NCI-H82 (cell line): Measurements from ENCODE around the gene CAMK2N2.

ENCODE experiments used
- DNase-seq: peaks from one replicate; lab custom pipeline; 2025; lab: John Stamatoyannopoulos, UW

Gene CAMK2N2

DNA sequence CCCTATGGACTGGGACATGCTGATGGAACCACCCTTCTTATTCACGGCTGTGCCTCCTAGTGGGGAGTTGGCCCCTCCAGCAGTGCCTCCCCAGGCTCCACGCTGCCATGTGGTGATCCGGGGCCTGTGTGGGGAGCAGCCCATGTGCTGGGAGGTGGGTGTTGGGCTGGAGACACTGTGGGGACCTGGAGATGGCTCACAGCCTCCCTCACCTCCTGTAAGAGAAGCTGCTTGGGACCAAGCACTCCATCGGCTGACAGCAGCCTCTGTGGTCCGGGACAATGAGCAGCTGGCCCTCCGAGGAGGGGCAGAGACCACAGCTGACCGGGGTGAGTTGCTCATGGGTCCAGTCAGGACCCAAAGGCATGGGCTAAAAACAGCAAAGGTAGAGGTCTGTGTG, 21.6 kb downstream of the CAMK2N2 start:
- DNase-seq, result no peak

DNA sequence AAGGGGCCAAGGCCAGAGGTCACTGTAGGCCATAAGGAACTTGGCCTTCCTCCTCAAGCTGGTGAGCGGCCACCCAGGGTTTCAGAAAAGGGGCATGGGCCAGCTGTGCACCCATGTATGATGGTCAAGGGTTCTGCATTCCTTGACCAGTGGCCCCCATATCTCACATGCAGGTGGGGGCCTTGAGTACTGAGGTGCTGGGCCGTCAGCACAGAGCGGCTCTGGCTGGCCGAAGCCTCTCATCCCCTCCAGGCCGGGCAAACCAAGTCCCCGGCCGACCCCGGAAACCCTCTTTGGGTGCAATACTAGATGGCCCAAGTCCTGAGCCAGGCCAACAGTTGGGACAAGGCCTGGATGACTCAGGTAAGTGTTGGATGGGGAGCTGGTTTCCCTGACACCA, 22.1 kb downstream of the CAMK2N2 start:
- no peak for DNase-seq

DNA sequence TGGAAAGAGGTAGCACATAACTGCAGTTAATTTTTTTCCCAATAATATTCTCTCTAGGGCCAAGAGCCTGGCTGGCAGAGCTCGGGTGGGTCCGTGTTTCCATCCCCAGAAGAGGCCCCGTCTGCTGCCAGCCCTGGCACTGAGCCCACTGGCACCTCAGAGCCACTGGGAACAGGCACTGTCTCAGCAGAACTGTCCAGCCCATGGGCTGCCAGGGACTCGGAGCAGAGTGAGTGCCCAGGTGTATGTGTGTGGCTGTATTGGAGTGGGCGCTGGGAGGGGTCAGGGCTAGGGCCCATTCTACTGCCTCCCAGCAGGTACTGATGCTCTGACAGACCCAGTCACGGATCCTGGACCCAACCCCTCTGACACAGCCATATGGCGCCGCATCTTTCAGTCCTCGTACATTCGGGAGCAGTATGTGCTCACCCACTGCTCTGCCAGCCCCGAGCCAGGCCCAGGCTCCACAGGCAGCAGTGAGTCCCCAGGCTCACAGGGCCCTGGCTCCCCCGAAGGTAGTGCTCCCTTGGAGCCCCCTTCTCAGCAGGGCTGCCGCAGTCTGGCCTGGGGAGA, 23.0 kb downstream of the CAMK2N2 start:
- no peak for DNase-seq

DNA sequence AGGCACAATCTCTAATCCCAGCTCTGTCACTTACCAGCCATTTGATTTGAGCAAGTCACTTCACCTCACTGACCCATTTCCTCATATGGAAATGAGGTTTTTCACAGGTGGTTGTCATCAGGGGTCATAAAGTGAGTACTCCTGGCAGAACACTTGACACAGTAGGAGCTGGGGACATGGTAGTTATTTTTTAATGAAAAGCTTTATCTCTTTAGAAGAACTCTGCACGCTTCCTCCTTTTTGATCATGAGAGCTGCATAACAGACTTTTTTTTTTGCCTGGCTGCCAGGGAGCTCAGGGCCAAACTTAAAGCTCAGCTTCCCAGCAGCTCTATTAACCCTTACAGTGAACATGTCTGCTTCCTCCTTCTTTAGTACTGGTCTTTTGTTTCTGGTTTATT, 23.5 kb downstream of the CAMK2N2 start:
- DNase-seq, result no peak

DNA sequence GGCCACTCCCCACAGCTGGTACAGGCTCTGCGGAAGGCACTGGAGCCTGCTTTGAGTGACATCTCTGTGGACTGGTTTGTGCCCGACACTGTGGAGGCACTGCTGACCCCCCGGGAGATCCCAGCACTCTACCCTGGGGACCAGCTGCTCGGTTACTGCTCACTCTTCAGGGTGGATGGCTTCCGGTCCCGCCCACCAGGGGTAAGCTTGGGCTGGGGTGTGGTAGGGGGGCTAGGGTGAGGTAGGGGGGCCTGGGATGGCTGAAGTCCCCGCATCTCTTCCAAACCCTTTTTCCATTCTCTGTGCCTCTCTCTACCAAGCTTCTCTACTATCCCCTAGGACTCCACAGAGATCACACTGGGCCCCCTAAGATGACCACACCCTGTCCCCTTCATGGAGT, 24.1 kb downstream of the CAMK2N2 start:
- no peak for DNase-seq

DNA sequence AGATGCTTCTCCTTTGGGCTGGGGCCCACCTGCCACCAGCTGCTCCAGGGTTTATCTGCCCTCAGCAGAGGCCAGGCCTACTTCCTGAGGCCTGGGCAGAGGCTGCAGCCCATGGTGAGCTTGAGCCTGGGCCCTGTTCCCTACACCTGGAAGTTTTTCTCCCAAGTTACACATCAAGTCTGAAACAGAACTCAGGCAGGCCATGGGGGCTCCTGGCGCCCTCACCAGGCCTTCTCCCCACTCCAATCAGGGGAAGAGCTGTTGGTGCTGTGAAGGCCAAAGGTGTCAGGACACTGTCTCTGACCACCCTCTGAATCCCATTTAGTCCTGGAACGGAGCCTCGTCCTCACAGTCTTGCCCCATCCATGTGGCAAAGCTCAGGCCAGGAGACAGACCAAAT, 24.7 kb downstream of the CAMK2N2 start:
- DNase-seq, result no peak

DNA sequence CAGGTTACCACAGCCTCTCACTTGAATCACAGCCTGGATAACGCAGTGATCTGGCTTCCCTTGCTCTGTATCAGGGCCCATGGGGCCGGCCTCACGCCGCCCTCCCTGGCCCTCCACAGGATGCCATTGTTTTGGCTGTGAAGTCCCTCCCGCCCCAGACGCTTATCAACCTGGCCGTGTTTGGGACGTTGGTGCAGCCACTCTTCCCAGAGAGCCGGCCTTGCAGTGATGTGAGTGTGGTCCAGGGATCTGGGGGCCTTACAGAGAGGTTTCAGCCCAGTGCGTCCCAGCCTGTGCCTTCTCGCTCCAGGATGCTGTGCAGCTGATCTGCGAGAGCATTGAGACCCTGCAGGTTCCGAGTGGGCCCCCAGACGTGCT, 25.3 kb downstream of the CAMK2N2 start:
- DNase-seq, result no peak

DNA sequence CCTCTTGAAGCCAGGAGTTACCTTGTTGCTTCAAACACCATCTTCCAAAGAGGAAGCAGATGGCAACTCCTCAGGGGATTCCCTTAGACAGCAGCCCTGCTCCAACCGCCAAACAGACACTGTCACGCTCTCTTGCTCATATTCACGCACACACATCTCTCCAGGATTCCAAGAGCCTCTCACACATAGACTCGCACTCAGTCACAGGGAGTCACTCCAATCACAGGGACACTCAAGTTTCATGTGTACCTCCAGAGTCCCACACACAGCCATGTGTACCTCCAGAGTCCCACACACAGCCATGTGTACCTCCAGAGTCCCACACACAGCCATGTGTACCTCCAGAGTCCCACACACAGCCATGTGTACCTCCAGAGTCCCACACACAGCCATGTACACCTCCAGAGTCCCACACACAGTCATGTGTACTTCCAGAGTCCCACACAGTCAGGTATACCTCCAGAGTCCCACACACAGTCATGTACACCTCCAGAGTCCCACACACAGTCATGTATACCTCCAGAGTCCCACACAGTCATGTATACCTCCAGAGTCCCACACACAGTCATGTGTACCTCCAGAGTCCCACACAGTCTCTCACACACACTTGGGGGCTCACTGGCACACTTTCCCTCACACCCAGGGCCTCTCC, 25.8 kb downstream of the CAMK2N2 start:
- DNase-seq, result peak; percentile 87

DNA sequence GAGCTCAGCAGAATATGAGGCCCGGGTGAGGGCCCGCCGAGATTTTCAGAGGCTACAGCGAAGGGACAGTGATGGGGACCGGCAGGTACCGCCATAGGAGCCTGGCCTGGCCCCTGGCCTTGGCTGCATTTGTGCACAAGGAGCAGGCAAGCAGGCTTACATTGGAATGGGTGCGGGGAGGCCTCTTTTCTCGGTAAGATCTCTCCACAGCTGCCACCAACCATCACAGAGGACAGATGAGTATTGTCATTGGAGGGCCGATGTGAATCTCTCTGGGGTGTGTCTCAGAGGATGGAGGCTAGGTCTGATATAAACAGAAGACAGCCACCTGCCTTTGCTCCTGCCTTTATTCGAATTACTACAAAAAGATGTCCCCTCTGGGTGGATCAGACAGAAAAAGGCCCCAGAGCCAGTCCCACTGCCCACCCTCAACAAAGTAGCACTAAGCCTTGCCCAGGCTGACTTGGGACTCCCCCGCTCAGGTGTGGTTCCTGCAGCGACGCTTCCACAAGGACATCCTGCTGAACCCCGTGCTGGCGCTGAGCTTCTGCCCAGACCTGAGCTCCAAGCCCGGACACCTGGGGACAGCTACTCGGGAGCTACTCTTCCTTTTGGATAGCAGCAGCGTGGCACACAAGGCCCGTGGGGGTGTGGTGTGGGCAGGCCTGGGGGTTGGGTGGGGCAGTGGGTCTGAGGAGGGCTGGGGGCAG, 26.5 kb downstream of the CAMK2N2 start:
- no peak for DNase-seq

DNA sequence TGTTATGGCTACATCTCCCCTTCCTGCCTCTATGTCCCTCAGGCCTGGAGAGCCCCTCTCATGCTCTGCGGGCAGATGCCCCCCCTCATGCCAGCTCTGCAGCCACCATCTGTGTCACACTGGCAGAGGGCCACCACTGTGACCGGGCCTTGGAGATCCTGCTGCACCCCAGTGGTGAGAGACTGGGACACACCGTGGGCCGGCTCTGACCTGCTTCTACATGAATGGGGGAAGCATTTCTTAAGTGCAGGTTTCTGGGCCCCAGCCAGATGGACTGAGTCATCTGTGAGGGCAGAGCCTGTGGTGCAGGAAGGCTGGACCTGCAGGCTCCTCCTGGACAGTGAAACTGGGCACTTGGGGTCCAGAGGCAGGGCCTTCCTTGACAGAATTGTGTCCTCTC, 27.1 kb downstream of the CAMK2N2 start:
- DNase-seq, result no peak

DNA sequence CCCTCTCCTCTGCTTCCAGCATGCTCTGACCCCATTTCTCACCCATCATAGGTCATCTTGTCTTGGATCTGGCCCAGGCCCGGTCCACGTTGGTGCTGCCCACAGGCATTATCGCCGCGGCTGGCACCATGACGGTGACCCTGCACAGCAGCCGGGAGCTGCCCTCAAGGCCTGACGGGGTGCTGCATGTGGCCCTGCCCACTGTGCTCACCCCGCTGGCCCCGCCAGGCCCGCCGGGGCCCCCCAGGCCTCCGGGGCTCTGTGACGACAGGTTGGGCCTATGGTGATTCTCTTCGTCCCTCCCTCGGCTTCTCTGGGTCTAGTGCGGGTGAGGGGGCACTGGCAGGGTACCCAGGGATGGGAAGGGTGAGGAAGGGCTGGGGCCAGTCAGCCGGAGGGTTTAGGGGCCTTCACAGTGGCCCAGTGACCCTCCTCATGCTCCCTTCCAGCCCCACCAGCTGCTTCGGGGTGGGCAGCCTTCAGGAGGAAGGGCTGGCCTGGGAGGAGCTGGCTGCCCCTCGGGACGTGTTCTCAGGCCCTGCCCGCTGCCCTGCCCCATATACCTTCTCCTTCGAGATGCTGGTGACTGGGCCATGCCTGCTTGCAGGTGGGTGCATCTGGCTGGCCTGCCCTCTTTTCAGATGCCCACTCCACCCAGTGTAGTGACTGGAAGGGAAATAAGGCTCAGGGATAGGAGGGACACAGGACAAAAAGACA, 28.1 kb downstream of the CAMK2N2 start:
- no peak for DNase-seq

DNA sequence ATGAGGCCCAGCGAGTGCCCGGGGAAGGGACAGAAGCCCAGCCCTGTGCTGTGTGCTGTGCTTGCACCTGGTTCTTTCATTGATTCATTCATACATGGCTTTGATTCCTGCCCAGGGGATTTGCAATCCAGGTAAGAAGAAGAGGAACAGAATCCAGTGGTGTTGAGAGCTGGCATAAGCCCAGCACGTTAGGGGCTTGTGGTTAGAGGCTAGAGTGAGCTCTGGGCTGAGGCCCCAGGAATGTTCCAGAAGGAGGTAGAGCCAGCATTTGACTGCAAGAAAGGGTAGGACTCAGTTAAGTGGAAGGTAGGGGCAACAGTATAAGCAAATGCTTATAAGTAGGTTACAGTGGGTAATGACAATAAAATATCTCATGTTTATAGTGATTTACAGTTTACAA, 29.7 kb downstream of the CAMK2N2 start:
- no peak for DNase-seq

DNA sequence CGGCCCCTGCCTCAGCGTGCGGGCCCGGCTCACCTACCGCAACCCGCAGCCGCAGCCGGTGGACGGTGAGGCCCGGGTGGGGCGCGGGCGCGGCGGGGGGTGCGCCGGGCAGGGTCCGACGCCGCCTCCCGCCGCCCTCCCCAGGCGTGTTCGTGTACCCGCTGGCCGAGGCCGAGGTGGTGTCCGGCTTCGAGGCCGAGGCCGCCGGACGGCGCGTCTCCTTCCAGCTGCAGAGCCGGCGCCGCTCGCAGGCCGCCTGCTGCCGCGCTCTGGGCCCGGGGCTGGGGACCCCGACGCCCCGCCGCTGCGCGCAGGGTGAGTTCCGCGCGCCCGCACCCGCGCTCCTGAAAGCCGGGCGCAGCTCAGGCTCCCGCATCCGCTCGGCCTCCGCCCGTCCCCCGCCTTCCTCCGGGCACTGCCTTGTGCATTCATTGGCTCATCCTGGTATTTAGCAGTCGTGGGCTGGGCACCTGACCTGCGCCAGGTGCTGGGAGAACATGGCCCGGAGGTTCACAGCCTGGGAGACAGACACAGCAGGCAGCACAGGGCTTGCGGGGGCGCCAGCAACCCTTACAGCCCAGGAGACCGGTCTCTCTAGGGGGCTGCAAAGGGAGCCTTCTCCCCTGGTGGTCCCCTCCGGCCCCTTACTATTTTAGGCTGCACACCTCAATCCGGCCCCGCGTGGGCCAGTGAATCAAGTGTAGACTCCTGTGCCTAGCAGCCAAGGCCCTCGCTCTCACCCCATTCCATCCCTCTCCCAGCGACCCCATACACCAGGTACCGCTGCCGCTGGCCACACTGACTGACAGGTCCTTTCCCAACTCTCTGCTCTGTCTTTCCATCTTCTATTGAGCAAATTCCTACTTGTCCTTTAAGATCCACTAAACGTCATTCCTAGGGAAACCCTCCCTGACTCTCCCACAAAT, 30.5 kb downstream of the CAMK2N2 start:
- no peak for DNase-seq

DNA sequence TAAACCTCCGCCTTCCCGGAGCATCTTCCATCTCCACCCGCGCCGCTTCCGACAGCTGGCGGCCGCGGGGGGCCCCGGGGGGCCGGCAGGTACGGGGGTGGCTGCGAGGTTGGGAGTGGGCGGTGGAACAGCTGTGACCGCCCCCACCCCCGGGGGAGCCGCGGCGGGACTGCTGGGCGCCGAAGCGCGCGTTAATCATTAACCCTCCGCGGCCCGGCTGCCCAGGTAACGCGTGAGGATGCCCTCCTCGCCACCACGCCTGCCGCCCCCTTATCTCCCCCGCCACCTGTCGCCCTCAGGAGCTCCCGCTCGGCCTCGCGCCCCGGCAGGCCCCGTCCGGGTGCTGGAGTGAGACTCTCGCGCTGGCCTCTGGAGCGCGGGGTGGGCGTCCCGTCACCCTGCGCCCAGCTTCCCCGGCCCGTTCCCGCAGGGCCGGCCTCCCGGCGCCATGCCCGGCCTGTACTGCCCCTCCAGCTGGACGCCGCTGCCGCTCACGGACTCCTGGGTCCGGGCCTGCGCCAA, 31.2 kb downstream of the CAMK2N2 start:
- DNase-seq, result peak; percentile 53

DNA sequence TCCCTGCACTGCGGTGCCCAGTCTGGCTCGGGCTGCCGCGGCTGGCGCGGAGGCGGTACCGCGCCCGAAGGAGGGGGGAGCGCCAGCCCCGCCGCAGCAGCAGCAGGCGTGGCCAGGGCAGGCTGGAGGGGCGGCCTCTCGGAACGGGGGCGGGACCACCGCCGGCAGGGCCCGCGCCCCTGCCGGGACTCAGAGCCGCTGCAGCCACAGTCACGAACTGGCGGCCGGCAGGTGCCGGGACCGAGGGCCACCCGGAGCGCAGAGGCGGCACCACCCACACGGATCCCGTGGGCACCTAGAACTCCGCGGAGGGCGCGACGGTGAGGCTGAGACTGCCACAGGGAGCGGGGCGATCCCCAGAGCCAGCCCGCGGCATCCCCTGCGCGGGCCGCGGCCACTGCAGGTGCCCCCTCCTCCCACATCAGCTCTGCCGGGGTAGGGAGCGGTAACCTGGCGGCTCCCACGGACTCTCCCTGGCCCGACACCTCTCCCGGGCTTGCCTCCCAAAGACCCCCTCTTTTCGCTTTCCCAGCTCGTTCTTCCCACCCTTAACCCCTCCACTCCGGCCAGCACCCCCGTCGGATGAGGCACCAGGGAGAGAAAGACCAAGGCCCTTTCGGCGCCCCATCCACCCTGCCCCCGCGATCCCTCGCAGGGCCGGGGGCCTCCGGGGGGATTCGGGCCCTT, 31.8 kb downstream of the CAMK2N2 start, which contains the start of gene VWA5B2:
Gene VWA5B2 (plus strand): TSS at position 192 of the 687 bp plus-strand sequence. CDS start 944 bp downstream, outside the sequence.
- peak; percentile 92 for DNase-seq

DNA sequence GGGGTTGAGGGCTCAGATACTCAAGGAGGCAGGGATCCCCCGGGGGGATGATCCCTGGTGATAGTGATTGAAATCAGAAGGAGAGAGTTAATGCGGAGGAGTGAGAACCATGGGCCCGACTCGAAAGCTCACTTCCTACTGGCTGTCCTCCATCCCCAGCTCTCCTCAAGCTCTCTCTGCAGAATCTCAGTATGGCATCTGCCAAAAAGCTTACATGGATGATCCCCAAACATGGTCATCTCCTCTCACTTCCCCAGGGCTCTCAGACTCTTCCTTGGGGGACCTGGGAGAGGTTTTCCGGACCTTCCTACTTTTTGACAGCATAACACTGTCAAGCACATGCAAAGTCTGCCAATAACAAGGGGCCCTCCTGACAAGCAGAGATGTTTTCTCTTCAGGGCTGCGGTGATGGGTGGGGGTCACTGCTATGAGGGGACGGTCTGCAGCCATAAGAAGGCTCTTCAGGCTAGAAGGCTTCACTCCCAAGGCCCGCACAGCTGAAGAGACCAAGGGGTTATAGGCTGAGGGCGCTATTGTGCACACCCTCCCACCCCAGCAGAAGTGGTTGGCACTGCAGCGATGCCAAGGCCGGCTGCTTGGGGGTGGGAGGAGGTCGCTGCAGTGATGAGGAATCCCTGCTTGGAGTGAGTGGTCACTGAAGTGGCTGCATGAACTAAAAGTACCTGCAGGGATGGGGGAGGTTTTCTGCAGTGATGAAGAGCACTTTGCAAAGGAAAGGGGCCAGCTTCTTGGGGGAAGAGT, 32.8 kb downstream of the CAMK2N2 start:
- peak; percentile 28 for DNase-seq

DNA sequence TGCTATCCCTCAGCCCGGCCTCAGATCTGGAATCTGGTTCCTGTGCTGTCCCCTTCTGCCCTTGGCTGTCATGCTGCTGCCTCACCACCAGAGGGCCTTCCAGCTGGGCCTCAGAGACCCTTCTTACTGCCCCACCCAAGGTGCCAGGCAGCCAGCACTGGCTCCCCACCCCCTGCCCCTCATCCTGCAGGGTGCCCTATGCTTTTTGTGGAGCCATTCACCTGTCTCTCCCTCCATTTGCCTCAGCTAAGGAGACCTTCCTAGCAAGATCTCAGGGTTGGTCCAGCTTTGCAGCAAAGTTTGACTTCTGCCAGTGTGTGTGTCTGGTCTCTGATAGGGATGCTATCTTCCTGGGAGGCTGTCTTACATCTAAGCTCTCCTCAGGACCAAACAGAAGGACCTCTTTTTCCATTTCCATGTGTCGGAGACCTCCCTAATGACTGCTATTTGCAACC, 33.8 kb downstream of the CAMK2N2 start:
- peak; percentile 84 for DNase-seq

DNA sequence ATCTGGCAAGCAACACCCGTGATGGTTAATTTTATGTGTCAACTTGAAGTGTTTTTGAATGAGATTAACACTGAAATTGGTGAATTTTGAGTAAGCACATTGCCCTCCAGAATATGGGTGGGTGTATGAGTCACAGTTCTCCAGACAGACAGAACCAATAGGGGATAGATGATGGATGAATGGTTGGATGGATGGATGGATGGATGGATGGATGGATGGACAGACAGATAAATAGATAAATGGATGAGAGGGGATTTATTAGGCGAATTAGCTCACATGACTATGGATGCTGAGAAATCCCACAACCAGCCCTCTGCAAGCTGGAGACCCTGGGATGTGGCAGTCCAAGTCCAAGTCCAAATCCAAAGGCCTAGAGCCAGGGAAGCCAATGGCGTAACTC, 37.4 kb downstream of the CAMK2N2 start:
- no peak for DNase-seq

DNA sequence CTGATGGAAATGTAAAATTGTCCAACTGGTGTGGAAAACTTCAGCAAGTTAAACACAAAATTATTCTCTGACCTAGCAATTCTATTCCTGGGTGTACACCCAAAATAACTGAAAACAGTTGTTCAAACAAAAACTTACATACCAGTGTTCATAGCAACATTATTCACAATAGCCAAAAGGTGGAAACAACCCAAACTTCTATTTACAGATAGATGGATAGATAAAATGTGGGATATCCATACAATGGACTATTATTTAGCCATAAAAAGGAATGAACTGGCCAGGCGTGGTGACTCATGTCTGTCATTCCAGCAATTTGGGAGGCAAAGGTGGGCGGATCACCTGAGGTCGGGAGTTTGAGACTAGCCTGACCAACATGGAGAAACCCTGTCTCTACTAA, 38.8 kb downstream of the CAMK2N2 start:
- no peak for DNase-seq

DNA sequence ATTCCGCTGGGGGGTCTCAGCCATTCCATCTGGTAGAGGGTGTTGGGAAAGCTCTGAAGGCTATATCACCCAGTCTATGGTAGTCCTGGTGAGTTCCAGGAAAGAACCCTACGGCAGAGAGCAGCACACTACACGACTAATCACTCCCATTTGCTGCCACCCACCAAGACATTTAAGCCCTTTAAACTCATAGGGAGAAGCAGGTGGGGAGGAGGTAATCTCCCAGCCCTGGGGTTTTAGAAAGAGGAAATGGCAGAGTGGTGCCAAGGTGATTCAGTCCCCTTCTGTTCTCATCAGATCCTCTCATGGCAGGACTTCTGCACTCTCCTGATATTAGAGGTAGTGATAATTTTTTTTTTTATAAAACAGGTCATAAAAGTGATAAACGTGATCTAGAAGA, 42.5 kb downstream of the CAMK2N2 start:
- peak; percentile 88 for DNase-seq
